ENCODE data around the gene LIME1.

LIME1 gene

GRCh38 chr20:63697357-63697867 is 39.1 kb upstream of the LIME1 start:
- no peak for DNase-seq

- no peak for DNase-seq
Measured at GRCh38 chr20:63697868-63698545, 38.5 kb upstream of the LIME1 start.

DNA sequence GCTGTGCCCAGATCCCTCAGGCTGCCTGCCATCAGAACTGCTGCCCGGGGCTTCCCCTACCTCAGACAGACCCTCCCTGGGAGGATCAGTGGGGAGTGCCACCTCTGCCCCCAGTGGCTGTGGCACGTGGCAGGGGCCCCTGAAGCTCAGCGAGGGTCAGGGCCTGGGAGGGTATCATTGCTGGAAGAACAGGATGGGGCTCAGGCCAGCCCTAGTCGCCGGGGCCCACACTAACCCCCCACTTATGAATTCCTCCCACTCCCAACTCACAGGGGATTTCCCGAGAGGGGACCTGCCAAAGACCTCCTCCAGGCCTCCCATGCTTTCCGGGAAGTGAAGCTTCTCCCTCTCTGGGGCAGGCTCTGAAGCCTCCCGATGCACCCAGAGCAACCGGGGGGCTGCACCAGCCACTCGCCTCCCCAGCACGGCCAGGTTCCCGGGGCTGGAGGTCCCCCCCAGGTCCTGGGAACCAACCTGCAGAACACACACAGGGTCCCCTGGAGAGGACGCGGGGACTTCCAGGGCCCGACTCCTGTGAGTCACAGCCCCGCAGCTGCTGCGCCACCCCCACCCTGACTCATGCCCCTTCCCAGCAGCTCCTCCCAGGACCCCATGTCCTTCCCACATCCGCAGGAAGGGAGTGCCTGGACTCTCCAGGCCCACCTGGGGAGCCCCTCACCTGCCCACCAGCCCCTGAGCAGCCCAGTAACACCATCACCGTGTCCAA is 37.6 kb upstream of the LIME1 start:
- no peak for DNase-seq

GRCh38 chr20:63699466-63700198 is 36.8 kb upstream of the LIME1 start:
- DNase-seq, result no peak

GRCh38 chr20:63700199-63701050 is 36.0 kb upstream of the LIME1 start:
- DNase-seq, result no peak

GRCh38 chr20:63701051-63701328 is 35.5 kb upstream of the LIME1 start:
- DNase-seq, result no peak

DNA sequence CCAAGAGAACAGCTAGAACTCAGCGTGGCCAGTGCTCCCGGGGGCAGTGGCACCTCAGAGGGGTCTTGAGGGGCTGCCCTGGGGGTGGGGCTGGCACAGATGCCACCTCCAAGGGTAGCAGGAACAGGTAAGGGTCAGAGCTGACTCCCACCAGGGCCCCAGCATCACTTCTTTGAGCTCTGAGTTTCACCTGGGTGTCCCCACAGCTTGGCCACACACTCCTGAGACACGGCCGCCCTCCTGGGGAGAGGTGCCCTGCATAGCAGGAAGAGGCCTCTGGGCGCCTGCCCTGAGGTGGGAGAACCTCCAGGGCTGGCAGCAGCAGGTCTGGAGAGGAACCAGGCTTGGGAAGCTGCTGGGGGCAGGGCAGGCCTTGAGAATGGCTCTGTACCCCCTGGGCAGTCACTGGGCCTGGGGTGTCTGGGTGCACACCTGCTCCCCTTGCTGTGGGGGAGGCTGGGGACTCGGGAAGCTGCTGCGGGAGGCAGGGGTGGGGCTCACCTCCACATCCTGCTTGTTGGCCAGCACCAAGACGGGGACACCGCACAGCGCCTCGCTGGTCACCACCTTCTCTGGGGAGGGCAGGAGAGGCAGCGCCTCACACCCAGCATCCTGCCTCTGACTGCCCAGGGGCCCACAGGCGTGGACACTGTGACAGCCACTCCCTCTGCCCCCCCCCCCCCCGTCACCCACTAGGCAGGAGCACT is 35.0 kb upstream of the LIME1 start:
- DNase-seq, result no peak

DNA sequence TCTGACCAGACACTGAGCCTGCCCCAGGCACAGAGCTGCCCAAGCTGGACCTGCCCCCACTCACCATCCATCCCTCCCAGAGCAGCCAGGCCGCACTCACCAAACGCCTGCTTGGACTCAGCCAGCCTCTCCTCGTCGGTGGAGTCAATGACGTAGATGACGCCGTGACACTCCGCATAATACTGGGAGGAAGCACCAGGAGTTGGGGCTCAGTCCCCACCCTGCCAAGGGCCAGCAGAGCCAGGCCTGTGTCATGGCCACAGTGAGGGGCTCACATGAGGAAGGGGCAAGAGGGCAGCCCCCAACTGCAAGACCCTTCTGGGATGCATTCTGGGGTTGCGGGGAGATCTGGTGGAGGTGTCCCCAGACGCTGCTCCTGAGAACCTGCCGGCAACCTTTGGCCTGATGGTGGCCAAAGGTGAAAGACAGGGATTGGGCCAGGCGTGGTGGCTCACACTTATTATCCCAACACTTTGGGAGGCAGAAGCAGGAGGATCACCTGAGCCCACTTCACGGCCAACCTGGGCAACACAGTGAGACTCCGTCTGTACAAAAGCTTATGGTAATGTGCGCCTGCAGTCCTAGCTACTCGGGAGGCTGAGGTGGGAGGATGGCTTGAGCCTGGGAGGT is 34.3 kb upstream of the LIME1 start:
- DNase-seq, result no peak

DNA sequence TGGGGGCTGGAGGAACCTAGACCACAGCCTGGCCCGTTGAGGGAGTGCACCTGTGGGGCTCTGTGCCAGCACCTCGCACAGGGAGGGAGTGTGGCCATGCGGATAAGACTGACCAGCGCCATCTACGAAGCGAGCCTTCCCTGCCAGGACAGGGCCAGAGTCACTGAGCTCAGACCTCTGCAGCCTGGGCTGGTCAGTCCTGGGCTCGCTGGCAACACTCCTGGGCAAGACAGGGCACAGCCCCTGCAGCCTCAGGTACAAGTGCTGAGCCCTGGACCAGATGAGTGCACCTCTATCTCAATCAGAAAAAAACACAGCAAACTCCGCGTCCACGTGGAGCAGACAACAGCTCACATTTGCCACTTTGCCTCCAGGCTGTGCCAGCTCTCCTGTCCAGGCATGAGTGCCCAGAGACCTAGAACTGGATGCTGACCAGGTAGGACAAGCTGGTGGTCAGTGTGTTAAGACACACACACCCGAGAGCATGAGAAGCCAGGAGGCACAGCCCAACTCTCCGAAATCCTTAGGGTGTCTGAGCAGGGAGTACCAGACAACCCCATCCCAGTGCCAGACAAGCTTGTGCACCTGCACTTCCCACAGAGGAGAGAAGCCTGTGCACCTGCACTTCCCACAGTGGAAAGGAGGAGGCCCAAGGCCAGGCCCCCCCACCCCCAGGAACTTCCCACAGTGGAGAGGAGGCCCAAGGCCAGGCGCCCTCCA is 33.6 kb upstream of the LIME1 start:
- no peak for DNase-seq

- no peak for DNase-seq
Measured at GRCh38 chr20:63703471-63703975, 32.9 kb upstream of the LIME1 start.

GRCh38 chr20:63703976-63704748 is 32.3 kb upstream of the LIME1 start:
- no peak for DNase-seq

GRCh38 chr20:63704749-63705117 is 31.7 kb upstream of the LIME1 start:
- DNase-seq, result no peak

DNA sequence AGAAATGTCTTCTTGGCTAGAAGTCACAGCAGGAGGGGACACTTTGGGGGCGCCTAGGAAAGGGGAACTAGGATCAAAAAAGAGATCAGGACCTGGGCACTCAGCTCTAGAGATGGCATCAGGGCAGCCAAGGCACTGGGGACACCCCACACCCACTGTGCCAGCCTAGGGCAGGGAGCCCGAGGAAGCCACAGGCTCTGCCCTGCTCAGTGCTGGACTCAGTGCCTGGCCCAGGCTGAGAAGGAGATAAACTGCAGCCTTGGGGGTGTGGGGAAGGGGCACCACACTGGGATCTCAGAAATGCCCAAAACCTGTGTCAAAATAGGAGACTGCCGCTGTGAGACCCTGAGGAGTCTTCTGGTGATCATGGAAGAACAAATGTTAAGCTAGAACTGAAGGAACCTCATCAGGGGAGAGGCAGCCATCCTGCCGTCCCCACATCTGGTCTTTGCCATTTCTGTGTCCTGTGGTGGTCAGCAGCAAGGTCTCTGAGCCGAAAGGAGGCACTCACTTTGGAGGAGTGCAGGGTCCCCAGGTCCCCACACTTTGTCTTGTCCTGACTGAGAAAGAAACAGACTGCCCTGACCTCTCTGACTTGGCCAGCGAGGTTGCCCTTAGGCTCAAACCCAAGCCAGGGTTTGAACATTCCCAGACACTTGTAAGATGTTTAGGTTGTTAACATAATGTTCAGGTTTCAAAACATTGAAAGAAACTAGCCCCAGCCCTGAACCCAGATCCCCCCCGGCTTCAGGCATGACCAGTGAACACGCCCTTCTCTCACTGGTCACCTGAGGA is 31.0 kb upstream of the LIME1 start:
- no peak for DNase-seq

- DNase-seq, result no peak
Measured at GRCh38 chr20:63706027-63706695, 30.3 kb upstream of the LIME1 start.

- DNase-seq, result no peak
Measured at GRCh38 chr20:63706852-63707557, 29.5 kb upstream of the LIME1 start.

GRCh38 chr20:63707558-63708300 is 28.7 kb upstream of the LIME1 start, which contains the start of the genes ARFRP1 and ZGPAT:
Gene ARFRP1 (minus strand): TSS chr20:63707976. CDS start chr20:63707091, 885 bp downstream.
Gene ZGPAT (plus strand): TSS chr20:63708039. CDS start chr20:63708581, 542 bp downstream.
- DNase-seq, result peak; percentile 85
